Measurements from ENCODE around the gene CKM.
"Not testable (repeated sequence)": the region's sequence is repeated elsewhere in the genome, so short reads cannot be mapped to it uniquely, and the experiment has no call there.

Gene CKM

DNA sequence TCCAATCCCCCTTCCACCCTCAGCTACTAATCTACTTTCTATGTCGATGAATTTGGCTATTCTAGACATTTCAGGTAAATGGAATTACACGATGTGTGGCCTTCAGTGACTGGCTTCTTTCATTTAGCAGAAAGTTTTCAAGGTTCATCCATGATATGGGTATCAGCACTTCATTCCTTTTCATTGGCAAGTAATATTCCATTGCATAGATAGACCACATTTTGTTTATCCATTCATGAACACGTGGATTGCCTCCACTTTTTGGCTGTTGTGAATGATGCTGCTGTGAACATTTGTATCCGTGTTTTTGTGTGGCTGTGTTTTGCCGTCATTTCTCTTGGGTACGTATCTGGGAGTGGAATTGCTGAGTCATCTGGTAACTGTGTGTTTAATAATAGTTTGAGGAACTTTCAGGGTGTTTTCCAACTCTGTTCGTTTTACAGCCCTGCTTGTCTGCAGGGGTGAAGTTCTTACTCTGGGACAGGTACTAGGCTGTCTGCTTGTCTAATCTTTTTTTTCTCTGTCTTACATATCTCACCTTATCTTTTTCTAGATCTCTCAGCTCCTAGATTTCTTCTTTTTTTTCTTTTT is 39.1 kb downstream of the CKM start:
- DNase-seq: no peak

GRCh38 chr19:45280471-45280961 is 42.2 kb downstream of the CKM start:
- no peak for DNase-seq

DNA sequence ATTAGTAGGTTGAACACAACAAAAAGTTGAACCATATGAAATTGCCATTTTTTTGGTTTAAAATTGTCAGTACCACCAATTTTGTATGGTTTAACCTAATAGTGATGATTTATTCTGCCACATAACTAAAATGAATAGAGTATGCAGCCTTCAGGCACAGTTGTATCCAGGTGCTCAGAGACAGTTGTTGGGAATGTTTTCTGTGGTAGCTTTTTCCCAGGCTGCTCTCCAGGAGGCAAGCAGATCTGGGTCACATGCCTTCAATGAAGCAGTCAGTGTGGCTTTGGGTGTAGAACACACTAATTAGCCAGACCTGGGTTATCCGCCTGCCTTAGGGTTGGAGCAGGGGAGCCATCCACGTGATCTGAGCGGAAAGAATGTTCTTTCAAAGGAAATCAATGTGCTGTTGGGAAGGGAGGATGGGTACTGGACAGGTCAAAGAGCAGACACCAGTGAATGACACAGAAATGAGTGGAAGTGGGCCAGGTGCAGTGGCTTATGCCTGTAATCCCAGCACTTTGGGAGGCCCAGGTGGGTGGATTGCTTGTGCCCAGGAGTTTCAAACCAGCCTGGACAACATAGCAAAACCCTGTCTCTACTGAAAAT is 43.0 kb downstream of the CKM start:
- DNase-seq: no peak

DNA sequence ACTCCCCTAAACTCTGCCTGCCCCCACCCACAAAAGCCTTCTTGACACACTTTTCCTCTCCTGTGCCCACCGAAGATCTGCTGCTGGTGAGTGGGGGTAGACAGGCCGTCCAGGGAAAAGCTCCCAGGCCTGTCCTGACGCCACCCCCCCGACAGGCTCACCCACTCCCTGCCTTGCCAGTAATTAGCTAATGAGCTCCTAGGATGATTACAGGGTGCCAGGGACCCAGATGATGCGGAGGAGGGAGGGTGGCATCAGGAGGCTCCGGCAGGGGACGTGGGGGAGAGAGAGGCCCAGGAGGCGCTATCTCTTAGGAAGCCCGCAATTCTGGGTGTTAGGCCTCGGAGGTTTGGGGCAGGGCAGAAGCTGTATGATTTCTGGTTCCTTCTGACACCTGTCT is 44.6 kb downstream of the CKM start:
- DNase-seq: peak in 1 of 3 experiments; percentile 16

DNA sequence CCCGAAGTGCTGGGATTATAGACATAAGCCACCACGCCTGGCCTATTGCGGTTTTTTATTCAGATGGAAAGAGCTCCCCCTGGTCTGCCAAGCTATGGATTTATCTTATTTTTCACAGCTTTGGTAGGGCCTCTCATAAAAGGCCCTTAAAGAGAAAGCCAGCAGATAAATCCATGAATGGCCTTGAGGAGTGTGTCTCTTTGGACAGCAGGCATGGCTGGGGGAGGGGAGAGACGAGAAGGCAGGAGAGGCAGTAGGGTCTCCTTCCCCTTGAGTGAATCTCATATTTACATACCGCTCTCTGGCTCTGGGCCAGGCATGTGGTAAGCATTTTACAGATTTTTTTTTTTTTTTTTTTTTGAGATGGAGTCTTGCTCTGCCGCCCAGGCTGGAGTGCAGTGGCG is 46.4 kb downstream of the CKM start:
- DNase-seq: peak; percentile 5 to 95 (median 76)

GRCh38 chr19:45275370-45275971 is 47.2 kb downstream of the CKM start:
- peak in 2 of 3 experiments; percentile 31 to 89 for DNase-seq

DNA sequence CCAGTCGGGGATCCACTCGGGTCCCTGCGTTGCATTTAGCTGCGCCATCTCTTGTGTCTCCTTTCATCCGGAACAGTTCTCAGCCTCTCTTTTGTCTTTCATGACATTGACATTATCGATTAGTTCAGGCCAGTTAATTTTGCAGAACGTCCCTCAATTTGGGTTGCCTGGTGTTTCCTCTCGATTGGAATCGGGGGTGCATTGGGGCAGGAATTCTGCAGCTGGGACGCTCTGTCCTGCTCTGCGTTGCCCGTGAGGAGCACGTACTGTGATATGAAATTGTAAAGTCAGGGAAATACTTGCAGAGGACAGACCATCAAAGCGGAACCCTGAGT is 49.2 kb downstream of the CKM start:
- no peak for DNase-seq

DNA sequence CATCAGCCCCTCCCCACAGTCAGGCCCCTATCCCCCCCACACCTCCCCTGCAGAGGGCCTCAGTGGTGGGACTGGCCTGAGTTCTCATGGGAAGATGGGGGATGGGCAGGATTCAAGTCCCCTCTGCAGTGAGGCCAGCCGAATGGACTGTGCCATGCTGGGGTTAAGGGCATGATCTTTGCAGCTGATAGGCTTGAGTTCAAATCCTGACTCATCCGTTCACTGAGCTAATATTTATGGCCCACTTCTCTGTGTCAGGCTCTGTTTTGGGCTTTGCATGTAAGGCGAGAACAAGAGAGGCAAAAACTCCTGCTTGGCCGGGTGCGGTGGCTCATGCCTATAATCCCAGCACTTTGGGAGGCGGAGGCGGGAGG is 51.0 kb downstream of the CKM start:
- no peak for DNase-seq

- DNase-seq: no peak
Observed at GRCh38 chr19:45271098-45271734, 51.5 kb downstream of the CKM start.

GRCh38 chr19:45269939-45270338 is 52.7 kb downstream of the CKM start:
- not testable (repeated sequence) for DNase-seq

- DNase-seq: no peak
Observed at GRCh38 chr19:45267296-45267695, 55.4 kb downstream of the CKM start.

- no peak for DNase-seq
Observed at GRCh38 chr19:45265375-45265774, 57.3 kb downstream of the CKM start.

DNA sequence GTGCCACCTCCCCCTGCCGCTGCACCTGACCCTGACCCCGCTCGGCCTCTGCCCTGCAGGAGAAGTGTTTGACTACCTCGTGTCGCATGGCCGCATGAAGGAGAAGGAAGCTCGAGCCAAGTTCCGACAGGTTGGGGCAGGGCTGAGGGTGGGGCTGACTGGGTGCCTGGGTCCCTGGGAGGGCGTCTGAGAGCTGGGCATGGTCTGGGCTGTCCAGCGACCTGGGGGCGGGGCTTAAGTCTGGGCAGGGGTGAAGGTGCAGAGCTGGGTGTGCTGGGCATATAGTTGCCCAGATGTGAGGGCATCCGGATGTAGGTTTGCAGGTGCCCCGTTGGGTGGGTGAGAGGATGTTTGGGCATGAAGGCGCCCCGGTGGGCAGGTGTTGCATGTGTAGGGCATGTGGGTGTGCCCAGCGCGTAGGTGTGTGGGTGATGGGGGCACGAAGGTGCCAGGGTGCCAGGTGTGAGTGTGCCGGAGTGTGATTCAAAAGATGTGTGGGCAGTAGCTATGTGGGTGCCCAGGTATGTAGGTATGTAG is 57.8 kb downstream of the CKM start:
- no peak for DNase-seq

DNA sequence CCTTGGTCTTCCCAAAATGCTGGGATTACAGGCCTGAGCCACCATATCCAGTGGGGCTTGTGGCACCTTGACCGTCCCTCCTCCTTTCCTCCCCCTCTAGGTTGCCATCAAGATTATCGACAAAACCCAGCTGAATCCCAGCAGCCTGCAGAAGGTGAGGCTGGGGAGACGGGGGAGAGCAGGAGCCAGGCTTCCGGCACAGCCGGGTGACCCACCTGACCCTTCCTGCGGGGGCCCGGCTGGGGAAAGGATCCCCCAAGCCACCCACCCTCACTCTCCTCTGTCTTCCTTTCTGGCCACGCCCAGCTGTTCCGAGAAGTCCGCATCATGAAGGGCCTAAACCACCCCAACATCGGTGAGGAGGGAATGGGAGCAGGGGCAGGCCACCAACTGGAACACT is 59.7 kb downstream of the CKM start:
- DNase-seq: no peak

DNA sequence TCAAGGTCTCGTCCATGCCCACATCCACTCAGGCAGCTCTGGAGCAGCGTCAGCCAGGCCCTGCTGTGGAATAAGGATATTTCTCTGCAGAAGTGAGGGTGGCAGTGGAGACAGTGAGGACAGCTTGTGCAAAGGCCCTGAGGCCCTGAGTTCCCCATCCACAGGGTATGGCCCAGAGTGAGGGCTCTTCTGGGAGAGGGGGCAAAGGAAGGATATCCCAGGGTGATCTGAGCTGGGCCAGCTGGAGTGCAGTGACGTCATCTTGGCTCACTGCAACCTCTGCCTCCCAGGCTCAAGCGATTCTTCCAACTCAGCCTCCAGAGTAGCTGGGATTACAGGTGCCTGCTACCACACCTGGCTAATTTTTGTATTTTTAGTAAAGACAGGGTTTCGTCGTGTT is 60.1 kb downstream of the CKM start:
- no peak for DNase-seq

DNA sequence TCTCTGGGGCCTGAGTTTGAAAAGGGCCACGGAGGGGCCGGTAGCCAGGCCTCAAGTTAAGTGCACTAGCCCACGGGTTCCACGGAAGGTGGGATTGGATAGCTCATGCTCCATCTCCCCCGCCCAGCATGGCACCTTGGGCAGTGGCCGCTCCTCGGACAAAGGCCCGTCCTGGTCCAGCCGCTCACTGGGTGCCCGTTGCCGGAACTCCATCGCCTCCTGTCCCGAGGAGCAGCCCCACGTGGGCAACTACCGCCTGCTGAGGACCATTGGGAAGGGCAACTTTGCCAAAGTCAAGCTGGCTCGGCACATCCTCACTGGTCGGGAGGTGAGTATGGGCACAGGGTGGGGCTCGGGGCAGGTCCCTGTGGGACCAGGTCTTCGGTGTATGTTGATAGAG is 63.8 kb downstream of the CKM start:
- no peak for DNase-seq

- DNase-seq: no peak
Observed at GRCh38 chr19:45256836-45257235, 65.8 kb downstream of the CKM start.
